ENCODE measurements around the gene SERPINA6.
"Not testable (repeated sequence)": the region's sequence is repeated elsewhere in the genome, so short reads cannot be mapped to it uniquely, and the experiment has no call there.

Gene SERPINA6

GRCh38 chr14:94320243-94320642 is 2.9 kb downstream of the SERPINA6 start:
- DNase-seq, result no peak

- DNase-seq, result no peak
Measured at GRCh38 chr14:94317259-94317658, 5.9 kb downstream of the SERPINA6 start.

- DNase-seq, result no peak
Measured at GRCh38 chr14:94316692-94317091, 6.4 kb downstream of the SERPINA6 start.

GRCh38 chr14:94314890-94315289 is 8.2 kb downstream of the SERPINA6 start:
- no peak for DNase-seq

GRCh38 chr14:94313991-94314655 is 9.0 kb downstream of the SERPINA6 start:
- DNase-seq, result no peak

- no peak for DNase-seq
Measured at GRCh38 chr14:94312481-94313246, 10.5 kb downstream of the SERPINA6 start.

GRCh38 chr14:94310248-94310647 is 12.9 kb downstream of the SERPINA6 start:
- no peak for DNase-seq

- DNase-seq, result no peak
Measured at GRCh38 chr14:94309721-94310120, 13.4 kb downstream of the SERPINA6 start.

GRCh38 chr14:94307410-94307992 is 15.6 kb downstream of the SERPINA6 start:
- no peak for DNase-seq

- DNase-seq, result no peak
Measured at GRCh38 chr14:94306047-94306978, 16.8 kb downstream of the SERPINA6 start.

GRCh38 chr14:94305620-94306019 is 17.5 kb downstream of the SERPINA6 start:
- DNase-seq, result no peak

- no peak for DNase-seq
Measured at GRCh38 chr14:94304243-94304642, 18.9 kb downstream of the SERPINA6 start.

- no peak for DNase-seq
Measured at GRCh38 chr14:94303111-94303510, 20.0 kb downstream of the SERPINA6 start.

GRCh38 chr14:94298130-94298529 is 25.0 kb downstream of the SERPINA6 start:
- no peak for DNase-seq

GRCh38 chr14:94296181-94296545 is 27.0 kb downstream of the SERPINA6 start:
- not testable (repeated sequence) for DNase-seq

GRCh38 chr14:94295360-94296180 is 27.6 kb downstream of the SERPINA6 start:
- DNase-seq, result no peak

GRCh38 chr14:94293578-94293924 is 29.6 kb downstream of the SERPINA6 start:
- DNase-seq, result no peak

GRCh38 chr14:94292872-94293577 is 30.1 kb downstream of the SERPINA6 start, which contains the start of gene SERPINA10:
Gene SERPINA10 (minus strand): TSS chr14:94293268. CDS start chr14:94290593, 2,675 bp downstream.
- no peak for DNase-seq

- no peak for DNase-seq
Measured at GRCh38 chr14:94292526-94292871, 30.6 kb downstream of the SERPINA6 start.

- DNase-seq, result no peak
Measured at GRCh38 chr14:94291906-94292525, 31.1 kb downstream of the SERPINA6 start.
